SK-N-MC (cell line): ENCODE data around the gene CAVIN1.

ENCODE experiments used
- DNase-seq: peaks from one replicate; pipeline ENCODE4 v3.0.0-alpha.2; 2011; ENCODE audit warnings: low read depth, low spot score
- H3K27ac ChIP-seq: fragments of 200-600 bp; sonication (generic); 2 replicates; pipeline ENCODE4 v1.5.1; 2016; ENCODE audit warnings: mixed run types
- H3K36me3 ChIP-seq: fragments of 200-600 bp; sonication (generic); 2 replicates; pipeline ENCODE4 v1.6.1; 2017; ENCODE audit warnings: antibody characterized with exemption, low read length, mixed read lengths; ENCODE audit not compliant: insufficient read depth
- H3K4me3 ChIP-seq: fragments of 200-600 bp; sonication (generic); 2 replicates; pipeline ENCODE4 v1.5.1; 2016
- H3K9ac ChIP-seq: fragments of 200-600 bp; sonication (generic); 2 replicates; pipeline ENCODE4 v1.8.0; 2017; ENCODE audit warnings: mixed run types, mixed read lengths; ENCODE audit not compliant: insufficient read length
- H3K9me3 ChIP-seq: fragments of 200-600 bp; sonication (generic); 2 replicates; pipeline ENCODE4 v1.6.1; 2017; ENCODE audit warnings: low read depth, mild to moderate bottlenecking, antibody characterized with exemption, low read length, moderate library complexity, mixed read lengths
- EZH2 ChIP-seq: fragments of 200-600 bp; sonication (generic); IDR thresholded peaks from one replicate; pipeline ENCODE4 v1.6.1; 2017; ENCODE audit warnings: antibody characterized with exemption
- FOXP2 ChIP-seq: optimal IDR thresholded peaks from 2 replicates; pipeline ENCODE3; 2011; ENCODE audit warnings: mild to moderate bottlenecking, moderate library complexity; ENCODE audit not compliant: insufficient read depth; ENCODE audit errors: extremely low read length, control extremely low read depth
- POLR2AphosphoS5 ChIP-seq: IDR thresholded peaks from 2 replicates; pipeline ENCODE4 v1.6.1; 2012; ENCODE audit warnings: mild to moderate bottlenecking, low read depth, low read length, borderline replicate concordance

CAVIN1 gene

DNA sequence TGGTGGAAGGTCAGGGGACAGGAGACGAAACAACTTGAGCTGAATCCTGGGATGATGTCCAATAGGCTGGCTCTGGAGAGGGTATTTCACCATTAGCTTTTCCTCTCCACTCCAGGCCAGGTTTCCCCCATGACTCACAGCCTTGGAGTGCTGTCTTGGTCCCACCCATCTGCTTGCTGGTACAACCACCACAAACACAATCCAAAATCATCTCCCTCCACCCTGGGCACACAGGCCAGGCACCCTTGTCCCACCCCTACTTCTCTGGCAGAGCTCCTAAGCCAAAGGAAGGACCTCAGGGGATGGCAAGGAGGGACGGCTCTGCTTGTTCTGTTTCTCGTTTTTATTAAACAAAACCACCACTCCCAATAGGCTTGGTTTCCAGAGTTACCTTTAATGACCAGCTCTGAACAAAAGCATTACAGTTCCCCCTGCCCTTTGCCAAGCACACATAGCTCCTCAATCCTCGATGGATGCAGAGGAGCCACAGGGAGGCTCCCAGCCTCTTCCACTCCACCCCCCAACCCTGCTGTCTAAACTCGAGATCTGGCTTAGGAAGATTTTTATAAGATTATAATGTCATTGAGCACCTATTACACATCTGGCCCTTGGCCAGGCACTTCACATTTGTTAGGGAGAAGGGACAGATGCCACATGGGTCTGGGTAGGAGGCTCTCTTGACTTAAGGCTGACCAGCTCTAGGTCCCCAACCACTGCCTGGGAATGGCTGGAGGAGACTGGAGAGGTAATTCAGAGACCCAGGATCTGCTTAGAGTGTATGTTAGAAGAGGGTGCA lies 13.3 kb downstream of the CAVIN1 start:
- H3K9me3 ChIP-seq, result no peaks in the 10 kb centered on the region
- H3K4me3 ChIP-seq, result no peak overlapping the region
- no peak overlapping the region for H3K27ac ChIP-seq
- no peak for TF ChIP-seq POLR2AphosphoS5
- no peak for TF ChIP-seq FOXP2
- TF ChIP-seq EZH2, result no peak
- no peak for DNase-seq
- H3K36me3 ChIP-seq, result no peaks in the 10 kb centered on the region
- no peak overlapping the region for H3K9ac ChIP-seq

DNA sequence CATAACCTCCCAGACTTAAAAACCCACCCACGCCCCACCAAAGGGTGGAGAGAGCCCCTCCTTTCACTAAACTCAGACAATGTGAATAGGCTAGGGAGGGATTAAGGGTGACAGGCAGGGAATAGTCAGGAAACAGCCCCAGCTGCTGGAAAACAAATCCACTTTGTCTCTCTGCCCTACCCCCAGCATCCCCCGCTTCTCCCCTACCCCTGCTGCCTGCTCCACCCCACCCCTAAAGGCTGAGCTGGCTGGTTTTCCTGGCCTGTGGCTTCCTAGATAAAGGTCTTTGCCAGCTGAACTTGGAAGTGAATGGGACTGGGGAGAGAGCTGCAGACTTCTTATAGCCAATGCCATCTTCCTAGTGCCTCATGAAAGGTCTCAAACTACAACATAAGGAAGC lies 15.0 kb downstream of the CAVIN1 start:
- Histone ChIP-seq H3K27ac (no peak overlapping the region), H3K9me3 (no peaks in the 10 kb centered on the region), H3K4me3 (no peak overlapping the region), H3K9ac (no peak overlapping the region), H3K36me3 (no peaks in the 10 kb centered on the region)
- TF ChIP-seq EZH2, result no peak
- DNase-seq, result no peak

DNA sequence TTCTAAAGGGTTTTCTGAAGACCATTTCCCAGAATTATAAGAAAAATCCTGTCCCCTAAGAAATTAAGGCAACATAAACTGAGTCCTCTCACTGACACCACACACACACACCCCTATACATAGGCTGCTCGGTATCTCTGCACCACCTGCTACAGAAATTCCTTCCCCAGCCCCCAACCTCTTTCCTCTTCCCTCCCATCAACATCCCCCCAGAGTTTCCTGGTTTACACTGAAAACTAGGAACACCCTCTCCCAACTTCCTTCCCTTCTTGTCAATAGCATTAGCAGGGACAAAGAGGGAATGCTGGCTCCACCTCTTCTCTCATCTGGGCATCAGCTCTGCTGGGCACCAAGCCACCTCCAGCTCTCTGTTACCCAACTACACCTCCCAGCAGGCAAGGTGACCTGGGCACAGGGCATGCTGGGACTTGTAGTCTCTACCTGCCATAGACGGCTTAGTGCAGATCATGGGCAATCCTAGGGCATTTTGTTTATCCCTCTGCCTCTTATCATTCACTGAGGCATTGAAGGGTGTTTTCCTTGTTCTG lies 15.7 kb downstream of the CAVIN1 start:
- no peak for TF ChIP-seq EZH2
- TF ChIP-seq POLR2AphosphoS5, result no peak
- no peak for TF ChIP-seq FOXP2
- DNase-seq, result no peak
- Histone ChIP-seq H3K27ac (no peak overlapping the region), H3K9ac (no peak overlapping the region), H3K9me3 (no peaks in the 10 kb centered on the region), H3K4me3 (no peak overlapping the region), H3K36me3 (no peaks in the 10 kb centered on the region)

DNA sequence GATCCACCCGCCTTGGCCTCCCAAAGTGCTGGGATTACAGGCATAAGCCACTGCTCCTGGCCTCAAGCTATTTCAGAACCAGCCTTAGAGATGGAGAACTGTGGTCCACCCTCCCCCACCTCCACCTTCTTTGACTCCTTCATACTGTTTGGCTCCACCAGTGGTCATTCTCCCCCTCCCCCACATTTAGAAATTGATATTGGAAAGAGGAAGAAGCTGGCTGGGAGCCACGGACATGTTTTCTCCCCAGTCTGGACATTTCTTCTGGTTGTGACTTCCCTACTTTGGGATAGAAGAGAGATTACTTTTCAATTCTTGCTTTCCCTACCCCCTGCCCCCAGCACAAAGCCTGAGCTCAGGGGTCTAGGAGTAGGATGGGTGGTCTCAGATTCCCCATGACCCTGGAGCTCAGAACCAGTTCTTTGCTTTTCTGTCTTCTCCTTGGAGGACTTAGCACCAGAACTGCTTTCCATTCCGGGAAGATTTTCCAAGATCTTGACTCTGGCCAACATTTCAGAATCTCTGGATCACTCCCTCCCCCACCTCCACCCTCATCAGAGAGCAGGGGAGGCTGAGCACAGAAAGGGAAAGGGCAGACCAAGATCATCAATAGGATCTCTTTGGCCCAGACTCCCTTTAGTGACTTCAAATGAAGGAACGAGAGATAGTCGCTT lies 16.3 kb downstream of the CAVIN1 start:
- H3K9me3 ChIP-seq, result no peaks in the 10 kb centered on the region
- H3K27ac ChIP-seq, result no peak overlapping the region
- TF ChIP-seq POLR2AphosphoS5, result no peak
- no peak overlapping the region for H3K4me3 ChIP-seq
- no peaks in the 10 kb centered on the region for H3K36me3 ChIP-seq
- H3K9ac ChIP-seq, result no peak overlapping the region
- no peak for DNase-seq

DNA sequence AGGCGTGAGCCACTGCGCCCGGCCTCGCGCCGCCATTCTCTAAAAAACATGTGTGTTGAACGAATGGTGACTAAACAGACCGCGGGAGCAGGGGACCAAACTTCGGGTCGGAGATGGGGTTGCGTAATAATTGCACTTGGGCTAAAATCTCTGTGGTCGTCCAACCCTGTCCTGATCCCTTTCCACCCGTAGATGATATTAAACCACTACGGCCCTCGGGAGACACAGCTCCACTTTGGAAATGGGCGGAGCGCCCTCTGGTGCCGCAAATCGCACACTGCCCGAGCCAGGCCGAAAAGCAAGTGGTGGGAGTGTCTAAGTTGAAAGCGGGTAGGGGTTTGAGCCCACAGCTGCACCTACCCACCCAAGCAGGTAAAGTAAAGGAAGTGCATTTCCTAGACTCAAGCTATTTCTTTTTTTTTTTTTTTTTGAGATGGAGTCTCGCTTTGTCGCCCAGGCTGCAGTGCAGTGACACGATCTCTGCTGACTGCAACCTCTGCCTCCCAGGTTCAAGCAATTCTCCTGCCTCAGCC lies 17.0 kb downstream of the CAVIN1 start:
- no peak for DNase-seq
- H3K36me3 ChIP-seq, result no peaks in the 10 kb centered on the region
- TF ChIP-seq POLR2AphosphoS5 (no peak), FOXP2 (no peak), EZH2 (no peak)
- no peak overlapping the region for H3K4me3 ChIP-seq
- no peak overlapping the region for H3K27ac ChIP-seq
- H3K9me3 ChIP-seq, result no peaks in the 10 kb centered on the region
- no peak overlapping the region for H3K9ac ChIP-seq

DNA sequence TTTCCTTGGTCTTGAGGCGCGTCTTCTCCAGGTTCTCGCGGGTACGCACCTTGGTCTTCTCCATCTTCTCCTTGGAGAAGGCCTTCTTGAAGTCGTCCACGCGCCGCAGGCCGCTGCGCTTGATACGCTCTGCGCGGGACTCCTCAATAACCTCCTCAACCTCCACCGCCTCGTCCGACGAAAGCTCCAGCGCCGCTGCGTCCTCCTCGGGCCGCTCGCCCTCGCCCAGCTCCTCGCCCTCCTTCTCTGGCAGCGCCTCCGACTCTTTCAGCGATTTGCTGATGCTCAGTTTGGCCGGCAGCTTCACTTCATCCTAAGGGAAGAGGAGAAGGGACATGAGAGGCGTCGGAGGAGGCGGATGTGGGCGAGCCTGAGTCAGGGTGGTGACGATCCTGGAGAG lies 18.0 kb downstream of the CAVIN1 start:
- TF ChIP-seq EZH2 (no peak), FOXP2 (no peak), POLR2AphosphoS5 (no peak)
- no peak overlapping the region for H3K4me3 ChIP-seq
- H3K36me3 ChIP-seq, result no peaks in the 10 kb centered on the region
- no peak overlapping the region for H3K9ac ChIP-seq
- no peak for DNase-seq
- H3K27ac ChIP-seq, result no peak overlapping the region
- H3K9me3 ChIP-seq, result no peaks in the 10 kb centered on the region

DNA sequence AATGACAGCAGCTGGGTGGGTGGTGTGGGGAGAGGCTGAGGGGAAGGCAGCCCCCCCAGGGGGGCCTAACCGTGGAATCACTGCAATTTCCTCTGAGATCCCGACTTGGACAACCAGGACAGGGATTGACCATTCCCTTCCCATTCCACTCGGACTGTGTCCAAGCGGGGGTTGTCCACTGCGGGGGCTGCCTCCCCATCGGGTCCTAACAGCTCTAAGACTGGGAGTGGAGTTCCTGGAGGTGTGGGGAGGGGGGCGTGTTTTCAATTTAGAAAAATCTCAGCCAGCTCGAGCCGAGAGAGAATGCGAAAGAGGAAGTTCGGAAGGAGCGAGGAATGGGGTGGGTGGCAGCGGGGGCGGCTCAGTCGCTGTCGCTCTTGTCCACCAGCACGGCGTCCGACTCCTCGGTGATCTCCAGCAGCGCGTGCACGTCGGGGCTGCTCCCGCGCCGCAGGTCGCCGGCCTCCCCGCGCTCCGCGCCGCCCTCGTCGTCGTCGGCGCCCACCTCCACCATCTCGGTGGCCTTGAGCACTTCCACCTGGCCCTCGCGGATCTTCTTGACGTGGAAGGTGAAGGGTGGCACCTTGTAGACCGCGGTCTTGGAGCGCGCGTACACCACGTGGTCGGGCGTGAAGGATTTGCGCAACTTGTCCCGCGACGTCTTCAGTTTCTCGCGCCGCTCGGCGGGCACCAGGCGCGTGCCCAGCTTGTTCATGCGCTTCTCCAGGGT lies 18.6 kb downstream of the CAVIN1 start:
- Histone ChIP-seq H3K27ac (no peak overlapping the region), H3K4me3 (no peak overlapping the region), H3K36me3 (no peaks in the 10 kb centered on the region), H3K9ac (no peak overlapping the region), H3K9me3 (no peaks in the 10 kb centered on the region)
- TF ChIP-seq EZH2 (no peak), FOXP2 (no peak), POLR2AphosphoS5 (no peak)
- DNase-seq, result no peak

DNA sequence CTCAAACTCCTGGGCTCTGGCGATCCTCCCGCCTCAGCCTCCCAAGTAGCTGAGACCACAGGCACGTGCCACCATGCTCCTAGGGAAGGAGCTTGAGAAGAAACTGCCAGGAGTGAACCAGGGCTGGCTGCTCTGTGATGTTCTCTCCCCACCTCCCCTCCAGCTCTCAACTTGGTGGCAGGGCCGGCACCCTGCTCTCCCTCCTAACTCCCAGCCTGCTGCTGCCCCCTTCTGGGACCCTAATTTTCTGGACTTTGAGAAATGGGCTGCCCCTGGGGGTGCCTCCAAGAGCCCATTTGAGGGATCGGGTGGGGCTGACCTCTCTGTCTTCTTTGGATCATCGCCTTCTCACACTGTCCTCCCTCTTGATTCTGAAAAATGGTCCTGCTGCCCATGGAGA lies 19.9 kb downstream of the CAVIN1 start:
- TF ChIP-seq POLR2AphosphoS5 (no peak), EZH2 (no peak), FOXP2 (no peak)
- no peak overlapping the region for H3K27ac ChIP-seq
- no peak for DNase-seq

More for the DNA sequence above, 19.9 kb downstream of the CAVIN1 start:
- no peaks in the 10 kb centered on the region for H3K9me3 ChIP-seq
- H3K4me3 ChIP-seq, result no peak overlapping the region
- no peak overlapping the region for H3K9ac ChIP-seq
- no peaks in the 10 kb centered on the region for H3K36me3 ChIP-seq
